Activated naive CD8-positive, alpha-beta T cell treated with anti-CD3 and anti-CD28 coated beads for 36 hours (primary cell): ENCODE results near the gene RFX3. TPM values are rescaled to one million over a fixed set of nuclear protein-coding genes. Genes with fewer than 3 reads are reported as not detected.

Experiments used
- DNase-seq: peaks from one replicate; pipeline ENCODE4 v3.0.0; 2021
- H3K27ac Mint-ChIP-seq: one replicate; pipeline ENCODE4 v1.8.0; 2022; ENCODE audit warnings: mild to moderate bottlenecking, moderate library complexity, mixed read lengths
- H3K27me3 Mint-ChIP-seq: one replicate; pipeline ENCODE4 v1.8.0; 2022; ENCODE audit warnings: mild to moderate bottlenecking, mixed read lengths
- H3K36me3 Mint-ChIP-seq: one replicate; pipeline ENCODE4 v1.8.0; 2021; ENCODE audit warnings: mild to moderate bottlenecking, mixed read lengths
- H3K4me1 Mint-ChIP-seq: one replicate; pipeline ENCODE4 v1.8.0; 2021; ENCODE audit warnings: mixed read lengths
- H3K4me3 Mint-ChIP-seq: one replicate; pipeline ENCODE4 v1.8.0; 2022; ENCODE audit warnings: mild to moderate bottlenecking, moderate library complexity, mixed read lengths
- H3K9me3 Mint-ChIP-seq: one replicate; pipeline ENCODE4 v1.8.0; 2022; ENCODE audit warnings: mixed read lengths
- total RNA-seq, 2 experiments: library from RNA; stranded (reverse); gene quantifications; one replicate each; pipeline ENCODE4 v1.2.3, GENCODE V29; 2021

RFX3 gene
- total RNA-seq, 2 experiments from 2014 or later: 10.1 to 10.4 TPM

DNA sequence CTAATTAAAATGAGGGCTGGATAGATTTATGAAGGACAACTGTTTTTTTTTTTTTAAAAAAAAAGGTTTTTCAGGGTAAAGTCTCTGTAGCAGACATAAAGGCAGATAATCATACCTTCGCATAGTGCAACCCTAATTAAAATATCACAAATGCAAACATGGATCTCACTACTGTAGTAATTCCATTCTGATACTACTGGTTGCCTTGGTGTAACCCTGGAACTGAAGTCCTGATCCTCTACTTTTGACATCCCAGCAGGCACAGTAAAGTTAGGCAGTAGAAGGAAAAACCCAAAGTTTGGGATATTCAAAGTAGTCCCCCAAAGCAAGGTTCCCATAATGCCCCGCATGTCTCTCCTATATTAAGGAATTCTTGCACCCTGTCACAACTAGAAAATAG is 19.6 kb downstream of the RFX3 start:
- Mint-ChIP-seq H3K36me3 (peaks cover 29% of the 10 kb centered on the region), H3K4me1 (peaks cover 42% of the 10 kb centered on the region), H3K4me3 (no peak overlapping the region), H3K27ac (no peak overlapping the region), H3K9me3 (peaks cover 1% of the 10 kb centered on the region), H3K27me3 (no peaks in the 10 kb centered on the region)
- DNase-seq: no peak

DNA sequence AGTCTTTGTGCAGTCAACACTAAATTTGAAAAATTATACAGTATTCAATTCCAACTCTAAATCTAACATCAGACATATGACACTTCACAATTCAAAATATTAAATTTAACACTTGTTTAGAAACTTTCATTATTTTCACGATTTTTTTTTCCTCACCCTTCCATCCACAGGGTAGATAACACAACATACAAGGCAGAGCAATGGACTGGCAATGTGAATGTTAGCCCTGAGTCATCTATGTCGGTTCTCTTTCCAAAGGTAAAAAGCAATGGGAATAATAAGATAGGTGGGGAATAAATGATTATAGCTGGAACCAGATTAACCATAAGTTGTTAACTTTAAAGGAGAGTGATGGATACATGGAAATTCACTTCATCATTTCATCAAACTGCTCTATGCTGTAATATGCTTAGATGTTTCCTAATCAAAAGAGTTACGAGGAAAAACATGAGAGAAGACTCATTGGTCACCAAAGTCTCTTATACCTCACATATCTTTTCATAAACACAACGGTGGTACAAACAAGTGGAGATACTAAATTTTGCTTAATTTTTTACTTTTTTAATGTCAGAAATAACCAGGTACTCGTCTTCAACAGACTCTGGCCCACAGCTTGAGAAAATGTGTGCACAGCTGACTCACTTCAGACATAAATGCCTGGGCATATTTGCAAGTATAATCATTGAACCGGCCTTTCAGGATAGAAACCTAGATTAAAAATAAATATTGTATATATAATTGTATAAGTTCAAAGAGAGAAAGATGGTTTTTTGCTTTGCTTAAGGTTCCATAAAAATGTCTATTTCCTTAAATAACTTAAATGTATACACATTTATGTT is 23.0 kb downstream of the RFX3 start:
- peaks cover 34% of the 10 kb centered on the region for H3K4me1 Mint-ChIP-seq
- H3K4me3 Mint-ChIP-seq: no peak overlapping the region
- peaks cover 24% of the 10 kb centered on the region for H3K36me3 Mint-ChIP-seq
- no peak for DNase-seq
- no peak overlapping the region for H3K27ac Mint-ChIP-seq
- H3K27me3 Mint-ChIP-seq: no peaks in the 10 kb centered on the region
- H3K9me3 Mint-ChIP-seq: peaks cover 1% of the 10 kb centered on the region

DNA sequence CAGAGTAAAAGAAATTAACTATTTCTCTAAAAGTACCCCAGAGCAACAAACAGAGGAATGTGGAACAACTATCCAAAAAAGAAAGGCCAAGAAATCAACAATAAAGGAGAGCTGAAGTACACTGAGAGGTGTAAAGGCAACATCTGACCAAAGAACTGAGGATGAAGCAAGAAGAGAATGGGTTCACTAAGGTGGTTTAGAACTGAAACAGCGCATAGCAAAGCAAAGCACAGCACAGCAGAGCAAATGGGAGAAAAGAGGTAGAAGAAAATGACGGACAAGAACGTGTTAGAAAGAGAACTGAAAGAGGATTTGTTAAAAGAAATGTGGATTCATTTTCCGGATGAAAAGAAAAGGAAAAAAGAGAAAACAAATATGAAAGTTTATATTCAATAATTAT is 25.8 kb downstream of the RFX3 start:
- Mint-ChIP-seq H3K4me1 (peaks cover 27% of the 10 kb centered on the region), H3K9me3 (no peaks in the 10 kb centered on the region), H3K27ac (no peak overlapping the region), H3K27me3 (no peaks in the 10 kb centered on the region), H3K4me3 (no peak overlapping the region), H3K36me3 (peaks cover 13% of the 10 kb centered on the region)
- no peak for DNase-seq

DNA sequence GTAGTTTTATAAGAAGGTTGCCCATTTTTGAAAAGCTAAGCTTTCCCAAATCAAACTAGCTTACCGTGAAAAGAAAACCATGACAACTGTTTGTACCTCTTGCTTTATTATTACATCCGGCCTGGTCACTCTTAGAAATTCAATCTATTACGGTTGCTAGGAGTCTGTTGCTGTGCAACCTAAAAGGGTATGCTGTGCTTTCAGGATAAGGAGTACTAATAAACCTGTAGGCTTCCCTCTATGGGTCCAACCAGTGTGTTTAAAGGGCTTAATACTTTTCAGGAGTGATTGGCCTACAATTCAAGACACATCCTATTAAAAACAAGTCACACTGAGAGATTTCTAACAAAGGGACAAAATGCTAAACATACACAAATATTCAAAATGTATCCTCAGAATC is 27.1 kb downstream of the RFX3 start:
- Mint-ChIP-seq H3K27me3 (no peaks in the 10 kb centered on the region), H3K9me3 (peaks cover 2% of the 10 kb centered on the region), H3K36me3 (peaks cover 19% of the 10 kb centered on the region), H3K4me1 (peaks cover 25% of the 10 kb centered on the region), H3K4me3 (no peak overlapping the region), H3K27ac (no peak overlapping the region)
- DNase-seq: no peak

DNA sequence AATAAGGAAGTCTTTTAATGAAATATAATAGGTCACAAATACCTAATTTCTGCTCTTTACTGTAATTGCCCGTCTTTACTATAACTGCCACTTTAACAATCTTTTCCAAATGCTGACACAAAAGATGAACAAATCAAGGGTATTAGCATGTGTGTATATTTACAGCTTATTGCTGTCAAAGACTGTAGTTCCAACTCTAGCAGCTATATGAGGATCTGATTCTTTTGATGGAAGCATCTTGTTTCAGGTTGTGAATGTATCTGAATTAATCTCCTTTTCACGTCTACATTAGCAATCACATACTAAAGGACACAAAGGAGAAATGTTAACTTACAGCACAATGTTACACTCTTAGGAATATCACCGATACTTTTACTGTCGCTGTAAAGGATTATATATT is 27.9 kb downstream of the RFX3 start:
- H3K27ac Mint-ChIP-seq: no peak overlapping the region
- no peak for DNase-seq
- H3K36me3 Mint-ChIP-seq: peaks cover 22% of the 10 kb centered on the region
- no peak overlapping the region for H3K4me3 Mint-ChIP-seq
- H3K9me3 Mint-ChIP-seq: peaks cover 5% of the 10 kb centered on the region
- peaks cover 27% of the 10 kb centered on the region for H3K4me1 Mint-ChIP-seq
- H3K27me3 Mint-ChIP-seq: no peaks in the 10 kb centered on the region

DNA sequence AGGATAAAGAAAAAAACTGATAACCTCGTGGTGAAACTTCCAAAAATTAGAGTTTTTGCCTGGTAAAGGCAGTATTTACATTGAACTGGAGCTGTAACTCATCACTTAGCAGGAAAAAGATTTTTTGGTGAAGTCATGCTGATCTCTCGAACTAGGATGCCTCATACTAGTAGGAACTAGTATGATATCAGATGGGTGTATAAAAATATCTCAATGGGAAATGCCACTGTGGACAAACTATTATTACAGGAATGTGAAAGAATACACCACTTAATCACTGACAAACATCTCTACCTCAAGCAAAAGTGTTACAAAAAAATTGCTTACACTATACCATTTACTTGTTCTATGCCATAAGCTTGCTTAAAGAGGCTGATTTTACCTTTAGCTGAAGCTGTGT is 28.4 kb downstream of the RFX3 start:
- Mint-ChIP-seq H3K27ac (no peak overlapping the region), H3K9me3 (peaks cover 5% of the 10 kb centered on the region), H3K36me3 (peaks cover 18% of the 10 kb centered on the region), H3K4me1 (peaks cover 26% of the 10 kb centered on the region), H3K4me3 (no peak overlapping the region), H3K27me3 (no peaks in the 10 kb centered on the region)
- no peak for DNase-seq

DNA sequence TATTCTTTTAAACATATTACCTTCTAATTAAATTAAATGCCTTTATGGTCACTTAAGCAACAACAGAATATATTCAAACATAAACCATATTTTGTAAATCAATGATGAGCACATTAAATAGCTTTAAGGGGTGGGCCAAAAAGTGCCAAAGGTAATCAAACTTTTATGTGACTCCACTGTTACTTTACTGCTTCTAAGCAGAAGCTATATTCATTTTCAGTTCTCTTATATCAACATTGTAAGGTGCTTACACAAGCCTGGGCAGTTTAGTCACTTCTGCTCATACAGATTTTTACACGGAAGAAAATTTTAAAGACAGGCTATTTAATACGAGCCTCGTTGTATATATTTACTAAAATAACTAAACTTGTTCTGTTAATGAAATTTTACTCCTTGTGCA is 29.9 kb downstream of the RFX3 start:
- peaks cover 5% of the 10 kb centered on the region for H3K9me3 Mint-ChIP-seq
- no peak for DNase-seq
- H3K27me3 Mint-ChIP-seq: no peaks in the 10 kb centered on the region
- no peak overlapping the region for H3K27ac Mint-ChIP-seq
- peaks cover 18% of the 10 kb centered on the region for H3K36me3 Mint-ChIP-seq
- H3K4me1 Mint-ChIP-seq: peaks cover 36% of the 10 kb centered on the region
- H3K4me3 Mint-ChIP-seq: no peak overlapping the region

DNA sequence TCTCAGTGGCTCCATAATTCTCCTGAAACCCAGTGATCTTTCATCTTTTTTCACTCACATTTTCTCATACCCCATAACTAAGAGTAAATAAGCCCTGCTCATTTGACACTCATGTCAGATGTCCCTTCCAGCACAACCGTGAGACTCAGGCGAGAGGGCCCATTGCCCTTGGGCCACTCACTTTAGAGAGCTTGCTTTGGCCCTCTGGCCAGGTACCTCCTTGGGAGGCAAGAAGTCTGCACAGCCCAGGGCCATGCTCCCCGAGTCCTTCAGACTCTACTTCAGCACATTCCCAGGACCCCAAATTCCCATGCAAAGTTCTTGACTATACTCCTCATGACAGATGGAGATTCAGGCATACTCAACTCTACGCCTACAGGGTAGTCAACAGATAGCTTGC is 33.6 kb downstream of the RFX3 start:
- Mint-ChIP-seq H3K36me3 (peaks cover 23% of the 10 kb centered on the region), H3K27ac (no peak overlapping the region), H3K4me3 (no peak overlapping the region), H3K27me3 (no peaks in the 10 kb centered on the region), H3K4me1 (peaks cover 28% of the 10 kb centered on the region), H3K9me3 (peaks cover 5% of the 10 kb centered on the region)
- DNase-seq: no peak

DNA sequence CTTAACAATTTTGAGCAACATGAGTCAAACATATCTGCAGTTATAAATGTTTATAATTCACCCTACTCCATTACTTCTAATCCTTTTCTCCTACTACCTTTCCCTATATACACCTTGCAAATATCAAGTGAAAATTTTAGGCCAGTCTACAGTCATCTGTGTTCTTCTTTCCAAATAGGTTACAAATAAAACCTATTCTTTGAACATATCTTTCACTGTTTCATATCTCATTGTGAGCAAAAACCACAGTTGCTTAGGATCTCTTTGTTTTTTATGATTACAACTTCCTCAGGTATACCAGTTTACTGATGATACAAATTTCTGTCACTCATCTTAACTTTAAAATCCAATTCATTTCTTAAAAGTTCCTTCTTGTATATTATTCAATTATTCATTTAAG is 34.4 kb downstream of the RFX3 start:
- Mint-ChIP-seq H3K27me3 (no peaks in the 10 kb centered on the region), H3K4me1 (peaks cover 26% of the 10 kb centered on the region), H3K27ac (no peak overlapping the region), H3K4me3 (no peak overlapping the region), H3K9me3 (peaks cover 5% of the 10 kb centered on the region), H3K36me3 (peaks cover 23% of the 10 kb centered on the region)
- DNase-seq: no peak

DNA sequence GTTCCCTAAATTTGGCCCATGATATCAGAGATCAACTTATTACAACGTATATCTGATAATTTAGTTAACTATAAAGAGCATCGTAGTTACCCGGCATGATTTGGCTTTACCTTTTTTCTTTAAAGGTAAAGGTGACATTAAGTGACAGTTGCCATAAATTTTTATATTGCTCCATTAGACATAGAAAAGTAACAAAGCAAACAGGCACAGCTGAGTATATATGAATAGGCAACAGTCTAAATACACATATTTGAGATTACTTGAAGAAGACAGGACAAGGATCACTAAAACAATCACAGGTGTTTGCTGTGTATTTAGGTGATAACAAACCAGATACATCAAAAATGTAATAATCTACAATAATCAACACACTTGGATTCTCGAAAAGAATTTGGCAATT is 34.8 kb downstream of the RFX3 start:
- Mint-ChIP-seq H3K36me3 (peaks cover 27% of the 10 kb centered on the region), H3K4me1 (peaks cover 22% of the 10 kb centered on the region), H3K27me3 (no peaks in the 10 kb centered on the region), H3K27ac (no peak overlapping the region), H3K9me3 (peaks cover 5% of the 10 kb centered on the region), H3K4me3 (no peak overlapping the region)
- DNase-seq: no peak

DNA sequence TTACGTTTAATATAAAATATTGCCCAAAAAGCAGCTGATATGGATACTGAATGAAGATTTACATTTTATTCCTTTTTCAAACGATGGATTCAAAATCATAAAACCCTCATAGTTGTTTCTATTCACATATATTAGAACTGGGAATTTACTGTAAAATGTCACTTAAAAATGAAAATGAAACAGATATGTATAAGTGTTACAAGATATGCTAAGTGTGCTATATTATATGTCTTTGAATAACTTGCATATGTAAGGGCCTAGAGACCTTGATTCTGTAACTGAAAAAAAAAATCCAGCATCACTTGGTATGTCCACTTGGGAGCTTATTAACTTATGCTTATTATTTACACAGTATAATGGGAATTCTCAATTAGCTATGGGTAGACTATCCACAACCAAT is 43.2 kb downstream of the RFX3 start:
- H3K4me3 Mint-ChIP-seq: no peak overlapping the region
- H3K4me1 Mint-ChIP-seq: peaks cover 29% of the 10 kb centered on the region
- H3K27ac Mint-ChIP-seq: no peak overlapping the region
- no peak for DNase-seq
- peaks cover 53% of the 10 kb centered on the region for H3K36me3 Mint-ChIP-seq
- peaks cover 15% of the 10 kb centered on the region for H3K9me3 Mint-ChIP-seq
- no peaks in the 10 kb centered on the region for H3K27me3 Mint-ChIP-seq

DNA sequence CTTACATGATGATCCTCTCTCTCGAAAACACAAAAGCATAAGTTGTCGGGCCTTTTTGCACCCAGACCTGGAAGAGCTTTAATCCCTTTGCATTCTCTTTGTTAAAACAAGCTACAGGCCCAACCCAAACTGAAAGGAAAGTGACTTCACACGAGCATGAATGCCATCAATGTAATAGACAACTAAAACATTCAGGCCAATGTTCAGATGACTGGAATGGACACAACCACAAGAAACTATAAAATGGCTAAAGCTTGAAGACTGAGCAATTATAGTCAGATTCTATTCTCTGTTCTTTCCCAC is 45.5 kb downstream of the RFX3 start:
- Mint-ChIP-seq H3K36me3 (peaks cover 55% of the 10 kb centered on the region), H3K27ac (peak overlapping the region; percentile 50), H3K9me3 (peaks cover 15% of the 10 kb centered on the region), H3K4me3 (no peak overlapping the region), H3K27me3 (no peaks in the 10 kb centered on the region), H3K4me1 (peaks cover 46% of the 10 kb centered on the region)
- DNase-seq: no peak

DNA sequence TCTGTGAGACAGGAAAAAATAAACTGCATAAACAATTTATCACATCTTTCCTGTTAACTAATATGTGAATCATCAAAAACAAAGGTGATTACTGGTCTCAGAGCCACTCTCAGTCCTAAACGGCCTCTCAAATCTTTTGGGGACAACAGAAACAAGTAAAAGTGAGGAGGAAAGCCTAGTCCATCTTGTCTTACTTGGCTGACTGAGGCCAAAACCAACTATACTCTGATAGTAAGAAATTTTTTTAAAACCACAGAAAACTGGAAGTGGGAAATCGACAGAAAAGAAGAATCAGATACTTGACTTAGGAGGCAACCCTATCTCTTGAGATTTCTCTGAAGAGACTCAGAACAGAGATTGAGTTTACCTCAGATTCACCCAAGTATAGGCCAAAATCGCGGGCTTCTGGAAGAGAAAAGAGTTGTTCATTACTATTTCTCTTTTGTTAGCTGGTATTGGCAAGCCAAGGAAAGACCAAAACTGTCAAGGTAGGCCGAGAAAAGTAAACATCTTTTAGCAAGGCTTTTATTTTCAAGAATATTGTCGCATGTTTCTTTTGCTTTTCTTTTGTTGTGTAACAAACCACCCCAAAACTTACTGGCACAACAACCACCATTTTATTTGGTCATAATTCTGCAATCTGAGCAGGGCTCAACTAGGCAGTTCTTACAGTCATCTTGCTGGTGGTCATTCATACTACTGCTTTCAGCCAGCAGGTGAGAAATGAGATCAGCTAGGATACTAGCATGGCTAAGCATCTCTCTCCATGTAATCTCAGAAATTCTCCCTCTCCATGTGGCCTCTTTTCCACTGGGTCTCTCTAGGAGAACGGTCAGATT is 46.1 kb downstream of the RFX3 start:
- Mint-ChIP-seq H3K27ac (peak overlapping the region; percentile 75), H3K27me3 (no peaks in the 10 kb centered on the region), H3K4me3 (no peak overlapping the region), H3K9me3 (peaks cover 18% of the 10 kb centered on the region), H3K4me1 (peaks cover 51% of the 10 kb centered on the region), H3K36me3 (peaks cover 59% of the 10 kb centered on the region)
- no peak for DNase-seq

DNA sequence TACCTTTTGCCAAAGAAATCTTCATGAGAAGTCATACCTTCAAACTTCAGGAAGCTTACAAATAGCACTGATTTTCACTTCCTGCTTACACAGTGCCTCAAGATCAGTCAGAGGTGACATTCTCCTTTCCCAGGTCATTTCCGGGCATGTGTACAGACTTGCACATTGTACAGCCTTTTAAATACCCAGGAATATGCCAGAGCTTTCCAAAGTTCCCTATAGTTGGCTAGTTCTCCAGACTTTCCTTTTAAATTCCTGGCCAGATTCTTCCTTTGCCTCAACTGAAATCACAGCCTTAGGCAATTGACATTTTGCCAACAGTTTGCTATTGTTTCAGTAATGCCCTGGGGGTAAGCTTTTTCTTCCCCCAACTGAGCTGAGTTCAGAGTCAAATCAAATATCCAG is 47.2 kb downstream of the RFX3 start:
- Mint-ChIP-seq H3K27ac (peak overlapping the region; percentile 81), H3K27me3 (no peaks in the 10 kb centered on the region), H3K36me3 (peaks cover 51% of the 10 kb centered on the region), H3K9me3 (peaks cover 19% of the 10 kb centered on the region), H3K4me1 (peaks cover 60% of the 10 kb centered on the region), H3K4me3 (peak overlapping the region; percentile 11)
- no peak for DNase-seq

DNA sequence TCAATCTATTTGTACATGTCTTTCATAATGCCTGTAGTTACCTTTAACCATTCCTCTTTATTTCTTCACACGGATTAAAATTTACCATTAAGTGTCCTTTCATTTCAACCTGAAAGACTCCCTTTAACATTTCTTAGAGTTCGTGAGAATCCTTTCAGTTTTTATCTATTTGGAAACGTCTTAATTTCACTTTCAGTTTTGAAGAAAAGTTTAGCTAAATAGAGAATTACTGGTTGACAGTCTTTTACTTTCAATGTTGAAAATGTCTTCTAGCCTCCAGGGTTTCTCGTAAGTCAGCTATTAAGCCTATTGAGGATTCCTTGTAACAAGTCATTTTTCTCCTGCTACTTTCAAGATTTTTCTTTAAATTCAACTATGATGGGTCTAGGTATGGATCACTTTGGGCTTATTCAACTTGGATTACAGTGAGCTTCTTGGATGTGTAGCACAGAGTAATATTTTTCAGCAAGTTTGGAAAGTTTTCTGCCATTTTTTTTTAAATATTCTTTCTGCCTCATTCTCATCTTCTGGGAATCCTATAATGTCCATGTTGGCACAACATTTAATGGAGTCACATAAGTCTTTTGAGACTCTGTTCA is 48.5 kb downstream of the RFX3 start:
- peak overlapping the region; percentile 81 for H3K27ac Mint-ChIP-seq
- H3K9me3 Mint-ChIP-seq: peaks cover 19% of the 10 kb centered on the region
- peak overlapping the region; percentile 60 for H3K4me3 Mint-ChIP-seq
- H3K27me3 Mint-ChIP-seq: no peaks in the 10 kb centered on the region
- DNase-seq: no peak
- H3K4me1 Mint-ChIP-seq: peaks cover 63% of the 10 kb centered on the region
- H3K36me3 Mint-ChIP-seq: peaks cover 46% of the 10 kb centered on the region
